GM21825 (cell line): ENCODE results near the gene RFWD3.
"Not testable (repeated sequence)": the region's sequence is repeated elsewhere in the genome, so short reads cannot be mapped to it uniquely, and the experiment has no call there.

Experiments used
- ATAC-seq: cut with Tn5 transposase; IDR thresholded peaks from one replicate; pipeline ENCODE4 v1.9.1; 2021; ENCODE audit warnings: mild to moderate bottlenecking, moderate library complexity; ENCODE audit not compliant: unreplicated experiment

The RFWD3 gene

GRCh38 chr16:74666010-74666421 is 661 bp downstream of the RFWD3 start:
- no peak for ATAC-seq

GRCh38 chr16:74661064-74661463 is 5.6 kb downstream of the RFWD3 start:
- no peak for ATAC-seq

- ATAC-seq, result no peak
Observed at GRCh38 chr16:74660383-74660782, 6.3 kb downstream of the RFWD3 start.

GRCh38 chr16:74659041-74659440 is 7.6 kb downstream of the RFWD3 start:
- ATAC-seq, result no peak

GRCh38 chr16:74657870-74658642 is 8.6 kb downstream of the RFWD3 start:
- no peak for ATAC-seq

- no peak for ATAC-seq
Observed at GRCh38 chr16:74654536-74655050, 12.1 kb downstream of the RFWD3 start.

- not testable (repeated sequence) for ATAC-seq
Observed at GRCh38 chr16:74652883-74653282, 13.8 kb downstream of the RFWD3 start.

- no peak for ATAC-seq
Observed at GRCh38 chr16:74652249-74652648, 14.4 kb downstream of the RFWD3 start.

GRCh38 chr16:74651841-74652240 is 14.8 kb downstream of the RFWD3 start:
- no peak for ATAC-seq

- ATAC-seq, result no peak
Observed at GRCh38 chr16:74650966-74651567, 15.6 kb downstream of the RFWD3 start.

- no peak for ATAC-seq
Observed at GRCh38 chr16:74649839-74650504, 16.7 kb downstream of the RFWD3 start.

- ATAC-seq, result no peak
Observed at GRCh38 chr16:74641969-74642368, 24.7 kb downstream of the RFWD3 start.

- ATAC-seq, result no peak
Observed at GRCh38 chr16:74637742-74638453, 28.8 kb downstream of the RFWD3 start.

GRCh38 chr16:74635303-74635702 is 31.4 kb downstream of the RFWD3 start:
- no peak for ATAC-seq

GRCh38 chr16:74633686-74634085 is 33.0 kb downstream of the RFWD3 start:
- no peak for ATAC-seq

- no peak for ATAC-seq
Observed at GRCh38 chr16:74627506-74628220, 39.0 kb downstream of the RFWD3 start.

- ATAC-seq, result peak; percentile 51
Observed at GRCh38 chr16:74626741-74627416, 39.8 kb downstream of the RFWD3 start.

- no peak for ATAC-seq
Observed at GRCh38 chr16:74625500-74626350, 41.0 kb downstream of the RFWD3 start.

- no peak for ATAC-seq
Observed at GRCh38 chr16:74623839-74624235, 42.8 kb downstream of the RFWD3 start.
